ENCODE data around the gene RNF213. TPM values are rescaled to one million over a fixed set of nuclear protein-coding genes. Genes with fewer than 3 reads are reported as not detected.
"Not testable (repeated sequence)": the region's sequence is repeated elsewhere in the genome, so short reads cannot be mapped to it uniquely, and the experiment has no call there.

Gene RNF213
- total RNA-seq, 6 experiments from 2014 or later = 59.1 to 87.7 (median 73.0) TPM

DNA sequence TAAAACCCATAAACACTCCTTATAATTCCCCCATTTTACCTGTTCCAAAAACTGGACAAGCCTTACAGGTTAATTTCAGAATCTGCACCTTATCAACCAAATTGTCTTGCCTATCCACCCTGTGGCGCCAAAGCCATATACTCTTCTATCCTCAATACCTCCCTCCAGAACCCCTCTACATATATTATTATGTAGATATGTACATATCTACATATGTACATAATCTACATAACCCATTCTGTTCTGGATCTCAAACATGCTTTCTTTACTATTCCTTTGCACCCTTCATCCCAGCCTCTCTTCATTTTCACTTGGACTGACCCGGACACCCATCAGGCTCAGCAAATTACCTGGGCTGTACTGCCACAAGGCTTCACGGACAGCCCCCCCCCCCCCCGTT is 142.3 kb downstream of the RNF213 start:
- H3K9me3 ChIP-seq = no peaks in the 10 kb centered on the region
- no peak overlapping the region for H3K27ac ChIP-seq
- ATAC-seq (no peak), DNase-seq (no peak)
- H3K4me1 ChIP-seq = no peaks in the 10 kb centered on the region
- TF ChIP-seq CTCF (IDR thresholded peaks at IDR 0.05) (no peak), POLR2A (IDR thresholded peaks at IDR 0.05) (no peak)
- intact Hi-C loops (cut with DNase I) = no loop called here
- H3K27me3 ChIP-seq = no peaks in the 10 kb centered on the region
- no peak overlapping the region for H3K4me3 ChIP-seq
- WGBS (ENCODE audit: insufficient coverage, low coverage, low lambda C conversion rate, missing lambda C conversion rate) = 100% methylated on average over 3 of the region's 4 CpGs
- H3K36me3 ChIP-seq = no peaks in the 10 kb centered on the region

DNA sequence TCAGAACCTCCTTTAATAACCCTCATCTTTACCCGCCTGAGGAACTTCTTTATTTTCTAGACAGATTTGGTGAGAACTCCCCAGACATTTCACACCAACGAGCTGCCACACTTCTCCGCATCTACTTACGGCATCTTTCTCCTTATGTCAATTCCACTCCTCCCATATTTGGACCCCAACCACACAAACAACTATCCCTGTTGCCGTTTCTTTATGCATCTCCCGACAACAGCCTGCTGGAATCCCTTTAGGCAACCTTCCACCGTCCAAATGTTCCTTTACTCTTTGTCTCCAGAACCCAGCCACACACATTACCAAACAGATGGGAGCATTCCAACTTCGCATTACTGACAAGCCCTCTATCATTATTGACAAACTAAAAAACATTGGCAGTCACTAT is 145.5 kb downstream of the RNF213 start:
- Histone ChIP-seq H3K27me3 (no peaks in the 10 kb centered on the region), H3K27ac (no peak overlapping the region)
- intact Hi-C loops (cut with DNase I) = no loop called here

GRCh38 chr17:80407917-80408316 is 147.3 kb downstream of the RNF213 start:
- 86% methylated on average over 5 of the region's 5 CpGs for WGBS (ENCODE audit: insufficient coverage, low coverage, low lambda C conversion rate, missing lambda C conversion rate)
- DNase-seq; intact Hi-C loops (cut with DNase I); H3K4me3 ChIP-seq; H3K27ac ChIP-seq; H3K9me3 ChIP-seq; H3K27me3 ChIP-seq; ATAC-seq; H3K36me3 ChIP-seq; H3K4me1 ChIP-seq: not testable (repeated sequence)

More for the DNA sequence above, 145.5 kb downstream of the RNF213 start:
- DNase-seq (no peak), ATAC-seq (no peak)
- TF ChIP-seq POLR2A (IDR thresholded peaks at IDR 0.05) (no peak), CTCF (IDR thresholded peaks at IDR 0.05) (no peak)
- no peaks in the 10 kb centered on the region for H3K36me3 ChIP-seq
- peaks cover 0 to 3% (median 0%) of the 10 kb centered on the region in 4 donors for H3K4me1 ChIP-seq
- H3K9me3 ChIP-seq = no peaks in the 10 kb centered on the region
- no peak overlapping the region for H3K4me3 ChIP-seq
- 92% methylated on average over 8 of the region's 8 CpGs for WGBS (ENCODE audit: insufficient coverage, low coverage, low lambda C conversion rate, missing lambda C conversion rate)

DNA sequence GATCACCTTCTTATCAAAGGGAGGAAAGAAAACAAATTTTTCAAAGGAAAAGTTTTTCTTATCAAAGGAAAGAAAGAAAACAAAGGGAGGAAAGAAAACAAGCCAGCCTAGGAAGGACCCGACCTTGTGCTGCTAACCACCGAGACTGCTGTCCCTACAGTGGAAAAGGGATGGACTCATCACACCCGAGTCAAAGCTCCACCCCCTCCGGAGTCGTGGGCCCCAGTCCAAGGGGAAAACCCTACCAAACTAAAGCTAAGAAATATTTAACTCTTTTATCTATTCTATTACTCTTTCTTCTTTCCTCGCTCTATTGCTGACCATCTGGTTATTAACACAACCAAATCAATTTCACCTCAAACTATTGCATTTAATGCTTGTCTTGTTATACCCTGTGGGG is 148.2 kb downstream of the RNF213 start:
- no peak for TF ChIP-seq CTCF (IDR thresholded peaks at IDR 0.05)
- TF ChIP-seq POLR2A (IDR thresholded peaks at IDR 0.05) = no peak
- H3K4me3 ChIP-seq = no peak overlapping the region
- peak in 1 of 4 donors; percentile 54 for ATAC-seq

GRCh38 chr17:80409626-80410025 is 149.0 kb downstream of the RNF213 start:
- 82% methylated on average over 8 of the region's 13 CpGs for WGBS (ENCODE audit: insufficient coverage, low coverage, low lambda C conversion rate, missing lambda C conversion rate)
- H3K27ac ChIP-seq = no peak overlapping the region
- TF ChIP-seq POLR2A (IDR thresholded peaks at IDR 0.05) (no peak), CTCF (IDR thresholded peaks at IDR 0.05) (no peak)
- DNase-seq = no peak
- no peak for ATAC-seq
- H3K4me3 ChIP-seq = no peak overlapping the region
- no peaks in the 10 kb centered on the region for H3K9me3 ChIP-seq
- H3K36me3 ChIP-seq = no peaks in the 10 kb centered on the region
- intact Hi-C loops (cut with DNase I) = no loop called here
- no peaks in the 10 kb centered on the region for H3K27me3 ChIP-seq
- peaks cover 0 to 3% (median 0%) of the 10 kb centered on the region in 4 donors for H3K4me1 ChIP-seq

More for the DNA sequence above, 148.2 kb downstream of the RNF213 start:
- intact Hi-C loops (cut with DNase I) = no loop called here
- Histone ChIP-seq H3K4me1 (peaks cover 0 to 3% (median 0%) of the 10 kb centered on the region in 4 donors), H3K9me3 (no peaks in the 10 kb centered on the region), H3K36me3 (no peaks in the 10 kb centered on the region), H3K27ac (no peak overlapping the region), H3K27me3 (no peaks in the 10 kb centered on the region)
- DNase-seq = peak in 1 of 3 donors; percentile 75
- 6% methylated on average over 6 of the region's 6 CpGs for WGBS (ENCODE audit: insufficient coverage, low coverage, low lambda C conversion rate, missing lambda C conversion rate)

- H3K4me1 ChIP-seq; H3K27ac ChIP-seq; H3K36me3 ChIP-seq; ATAC-seq; H3K4me3 ChIP-seq; intact Hi-C loops (cut with DNase I); H3K9me3 ChIP-seq; H3K27me3 ChIP-seq; DNase-seq: not testable (repeated sequence)
- WGBS (ENCODE audit: insufficient coverage, low coverage, low lambda C conversion rate, missing lambda C conversion rate) = 56% methylated on average over 9 of the region's 16 CpGs
These were observed 149.9 kb downstream of the RNF213 start for GRCh38 chr17:80410441-80411087.
